GM12865 (cell line): ENCODE results near the gene TXNRD1.
A peak's percentile ranks its signal among the peaks of the same experiment; 100 is the strongest.

Experiments
- DNase-seq: peaks from one replicate; pipeline ENCODE4 v3.0.0; 2010; ENCODE audit warnings: low read depth
- H3K4me3 ChIP-seq: 2 replicates; pipeline ENCODE4 v1.5.1; 2011; ENCODE audit warnings: mild to moderate bottlenecking, low read depth, low read length, control low read depth
- CTCF ChIP-seq: IDR thresholded peaks from 2 replicates; pipeline ENCODE4 v1.5.1; 2011; ENCODE audit warnings: low read length, control low read depth, low read depth, inconsistent platforms; ENCODE audit not compliant: insufficient read depth; ENCODE audit errors: missing control alignments

The TXNRD1 gene

GRCh38 chr12:104304261-104305009 lies 88.9 kb downstream of the TXNRD1 start:
- DNase-seq: no peak
- peak overlapping the region; percentile 44 for H3K4me3 ChIP-seq

DNA sequence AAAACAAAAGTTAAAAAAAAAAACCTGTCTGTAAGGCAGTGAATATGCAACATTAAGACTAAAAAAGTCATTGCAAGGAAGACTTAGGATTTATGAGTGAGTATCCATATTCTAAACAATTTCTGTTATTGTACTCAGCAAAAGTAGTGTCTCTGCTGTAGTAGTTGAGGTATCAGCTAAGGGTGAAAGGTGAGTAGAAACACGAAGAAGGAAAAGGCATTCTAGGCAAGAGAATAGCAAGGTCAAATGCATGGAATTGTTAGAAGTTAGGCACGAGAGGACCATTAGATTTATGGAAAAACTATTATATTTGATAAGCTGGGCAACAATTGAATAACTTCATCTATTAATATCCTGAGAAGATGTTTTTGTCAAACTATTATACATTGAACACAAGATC lies 89.8 kb downstream of the TXNRD1 start:
- TF ChIP-seq CTCF: no peak
- no peak overlapping the region for H3K4me3 ChIP-seq
- no peak for DNase-seq

More at GRCh38 chr12:104304261-104305009, 88.9 kb downstream of the TXNRD1 start:
- no peak for TF ChIP-seq CTCF

- TF ChIP-seq CTCF: no peak
- DNase-seq: no peak
- no peak overlapping the region for H3K4me3 ChIP-seq
Observed at GRCh38 chr12:104306376-104306775, 90.8 kb downstream of the TXNRD1 start.

DNA sequence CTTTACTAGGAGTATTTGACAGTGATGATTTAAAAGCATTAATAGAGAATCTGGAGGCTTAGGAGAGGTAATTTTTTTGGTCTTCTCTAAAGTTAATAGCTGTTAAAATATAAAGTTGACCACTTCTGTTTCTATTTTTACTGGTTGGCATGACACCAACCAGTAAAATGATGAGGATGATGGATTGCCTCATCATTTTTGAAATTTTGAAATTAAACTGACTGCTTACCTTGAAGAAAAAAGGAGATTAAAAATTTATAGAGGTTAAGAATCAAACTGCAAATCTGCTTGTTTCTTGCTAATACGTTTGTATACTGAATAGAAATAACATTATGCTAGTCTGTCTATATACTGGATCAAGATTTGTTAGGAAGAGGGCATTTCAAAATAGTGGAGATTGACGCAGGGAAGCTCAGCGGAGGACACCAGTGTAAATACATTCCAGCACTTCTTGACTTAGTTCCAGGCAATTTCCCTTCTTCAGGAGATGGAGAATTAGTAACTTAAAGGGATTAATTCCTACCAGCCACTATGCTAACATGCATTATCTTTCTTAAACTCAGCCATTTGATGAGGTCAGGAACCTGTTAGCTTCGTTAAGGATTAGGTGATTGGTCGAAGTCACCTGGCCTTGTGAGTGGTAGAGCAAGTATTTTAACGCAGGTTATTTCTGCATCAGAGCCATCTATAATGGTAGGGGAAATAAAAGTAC lies 91.5 kb downstream of the TXNRD1 start:
- DNase-seq: no peak
- H3K4me3 ChIP-seq: no peak overlapping the region
- no peak for TF ChIP-seq CTCF

GRCh38 chr12:104307655-104308000 lies 92.0 kb downstream of the TXNRD1 start:
- DNase-seq: no peak
- TF ChIP-seq CTCF: no peak
- no peak overlapping the region for H3K4me3 ChIP-seq

GRCh38 chr12:104309446-104309993 lies 93.9 kb downstream of the TXNRD1 start:
- no peak for TF ChIP-seq CTCF
- no peak overlapping the region for H3K4me3 ChIP-seq
- DNase-seq: no peak
